22Rv1 (cell line): ENCODE measurements around the gene VIL1.

ENCODE experiments used
- CTCF ChIP-seq: fragments of 450-650 bp; IDR thresholded peaks from 2 replicates; pipeline ENCODE4 v1.5.1; 2017; ENCODE audit warnings: mild to moderate bottlenecking
- ZFX ChIP-seq: fragments of 450-650 bp; IDR thresholded peaks from 2 replicates; pipeline ENCODE4 v1.6.1; 2017; ENCODE audit warnings: antibody characterized with exemption, borderline replicate concordance

- TF ChIP-seq CTCF, result no peak
- TF ChIP-seq ZFX, result no peak
These were observed 26.5 kb upstream of the VIL1 start for GRCh38 chr2:218392459-218392858.
